ENCODE measurements around the gene ZKSCAN1. TPM values are rescaled to one million over a fixed set of nuclear protein-coding genes. Genes with fewer than 3 reads are reported as not detected.

ZKSCAN1 gene
- total RNA-seq, 2 donors from 2014 or later: 75.8 to 86.5 TPM

- Histone ChIP-seq H3K4me1 (replicated peaks) (peaks cover 4% of the 10 kb centered on the region), H3K36me3 (peaks cover 1 to 44% of the 10 kb centered on the region in 2 donors)
- 83% methylated on average over 14 of the region's 14 CpGs for whole genome bisulfite sequencing
Measured at GRCh38 chr7:100090527-100091410, 75.4 kb downstream of the ZKSCAN1 start.

More at GRCh38 chr7:100090527-100091410, 75.4 kb downstream of the ZKSCAN1 start:
- no peak for DNase-seq (ENCODE audit: low spot score)
- TF ChIP-seq POLR2AphosphoS5 (IDR thresholded peaks at IDR 0.05) (no peak), POLR2A (IDR thresholded peaks at IDR 0.05) (no peak), CTCF (IDR thresholded peaks at IDR 0.05) (no peak)
- no peak overlapping the region for H3K27ac ChIP-seq
- intact Hi-C loops (cut with DNase I): no loop called here
- H3K9me3 ChIP-seq: no peaks in the 10 kb centered on the region
- H3K27me3 ChIP-seq (replicated peaks; ENCODE audit: insufficient read depth): no peaks in the 10 kb centered on the region
- H3K4me3 ChIP-seq: no peak overlapping the region

Other genes starting within 250 kb of the ZKSCAN1 start
- gene CYP3A4, start 231.4 kb upstream of the ZKSCAN1 start, total RNA-seq: not detected
- 10 to 100 TPM in 1 of 2 donors, under 1 TPM in 1; 0.45 to 14.3 TPM for gene CYP3A43, start 187.6 kb upstream of the ZKSCAN1 start, total RNA-seq
- not detected for gene OR2AE1, start 138.6 kb upstream of the ZKSCAN1 start, total RNA-seq
- 10 to 100 TPM; 61.0 to 72.8 TPM for gene TRIM4, start 96.1 kb upstream of the ZKSCAN1 start, total RNA-seq
- 1 to 10 TPM; 1.2 to 3.2 TPM for gene GJC3, start 86.0 kb upstream of the ZKSCAN1 start, total RNA-seq
- 1,000 to 10,000 TPM; 1,167 to 4,716 TPM for gene AZGP1, start 39.6 kb upstream of the ZKSCAN1 start, total RNA-seq
- gene ZSCAN21, start 34.2 kb downstream of the ZKSCAN1 start, total RNA-seq: 10 to 100 TPM; 24.6 to 38.0 TPM
- 10 to 100 TPM; 20.5 to 21.4 TPM for gene ZNF3, start 66.1 kb downstream of the ZKSCAN1 start, total RNA-seq
- gene COPS6, start 73.4 kb downstream of the ZKSCAN1 start, total RNA-seq: 10 to 100 TPM; 50.8 to 78.4 TPM
- gene MCM7, start 85.8 kb downstream of the ZKSCAN1 start, total RNA-seq: 10 to 100 TPM; 47.5 to 68.7 TPM
- 10 to 100 TPM; 18.0 to 27.2 TPM for gene AP4M1, start 86.0 kb downstream of the ZKSCAN1 start, total RNA-seq
- 10 to 100 TPM; 68.3 to 79.8 TPM for gene TAF6, start 103.8 kb downstream of the ZKSCAN1 start, total RNA-seq
- gene CNPY4, start 104.0 kb downstream of the ZKSCAN1 start, total RNA-seq: 10 to 100 TPM in 1 of 2 donors, 1 to 10 TPM in 1; 1.6 to 16.1 TPM
- 1 to 10 TPM; 4.4 to 6.1 TPM for gene MBLAC1, start 111.4 kb downstream of the ZKSCAN1 start, total RNA-seq
- gene LAMTOR4, start 133.3 kb downstream of the ZKSCAN1 start, total RNA-seq: 100 to 1,000 TPM; 213 to 243 TPM
- gene TRAPPC14, start 143.1 kb downstream of the ZKSCAN1 start, total RNA-seq: 10 to 100 TPM; 21.2 to 43.4 TPM
- 10 to 100 TPM in 1 of 2 donors, 1 to 10 TPM in 1; 4.1 to 10.2 TPM for gene GAL3ST4, start 153.0 kb downstream of the ZKSCAN1 start, total RNA-seq
- 1 to 10 TPM; 1.7 to 2.8 TPM for gene GPC2, start 161.8 kb downstream of the ZKSCAN1 start, total RNA-seq
- gene STAG3, start 162.3 kb downstream of the ZKSCAN1 start, total RNA-seq: 10 to 100 TPM in 1 of 2 donors, 1 to 10 TPM in 1; 1.8 to 37.6 TPM
- not detected for gene PVRIG, start 204.4 kb downstream of the ZKSCAN1 start, total RNA-seq

All from prostate gland (tissue), 2 donors.